WTC11 (cell line): ENCODE measurements around the gene CLN6. TPM values are rescaled to one million over a fixed set of nuclear protein-coding genes. Genes with fewer than 3 reads are reported as not detected.

Source experiments
- ATF1 ChIP-seq: sonication (generic); formaldehyde crosslinking; IDR thresholded peaks from 2 replicates; pipeline ENCODE4 v1.8.1; 2023; ENCODE audit warnings: mild to moderate bottlenecking, moderate library complexity, missing genetic modification reagents
- CBFB ChIP-seq: sonication (generic); formaldehyde crosslinking; IDR thresholded peaks from 2 replicates; pipeline ENCODE4 v1.8.1; 2022; ENCODE audit warnings: mild to moderate bottlenecking, low read depth, missing genetic modification reagents
- ELF4 ChIP-seq: sonication (generic); formaldehyde crosslinking; IDR thresholded peaks from 2 replicates; pipeline ENCODE4 v1.8.1; 2022; ENCODE audit warnings: low read depth, mild to moderate bottlenecking, moderate library complexity, missing genetic modification reagents
- EMX1 ChIP-seq: fragments of 250-450 bp; sonication (Bioruptor Pico); IDR thresholded peaks from 2 replicates; pipeline ENCODE4 v1.8.0; 2021; ENCODE audit warnings: mild to moderate bottlenecking
- FOXJ3 ChIP-seq: sonication (generic); formaldehyde crosslinking; IDR thresholded peaks from 2 replicates; pipeline ENCODE4 v1.9.0; 2021; ENCODE audit warnings: missing genetic modification reagents, mild to moderate bottlenecking, borderline replicate concordance
- FOXK1 ChIP-seq: sonication (generic); formaldehyde crosslinking; IDR thresholded peaks from 2 replicates; pipeline ENCODE4 v1.8.0; 2022; ENCODE audit warnings: mild to moderate bottlenecking, moderate library complexity, missing genetic modification reagents
- HMGA2 ChIP-seq: fragments of 250-450 bp; sonication (Bioruptor Pico); IDR thresholded peaks from 2 replicates; pipeline ENCODE4 v1.4.0; 2021; ENCODE audit warnings: mild to moderate bottlenecking, moderate library complexity
- JAZF1 ChIP-seq: fragments of 250-450 bp; sonication (Bioruptor Pico); IDR thresholded peaks from 2 replicates; pipeline ENCODE4 v1.9.0; 2021; ENCODE audit warnings: moderate library complexity, mild to moderate bottlenecking, inconsistent platforms
- SMAD3 ChIP-seq: sonication (generic); formaldehyde crosslinking; IDR thresholded peaks from 2 replicates; pipeline ENCODE4 v1.8.0; 2022; ENCODE audit warnings: missing genetic modification reagents, mild to moderate bottlenecking, borderline replicate concordance
- TCF7 ChIP-seq: sonication (generic); formaldehyde crosslinking; IDR thresholded peaks from 2 replicates; pipeline ENCODE4 v1.8.0; 2022; ENCODE audit warnings: mild to moderate bottlenecking, low read depth, missing genetic modification reagents, moderate library complexity
- TP53 ChIP-seq: sonication (generic); formaldehyde crosslinking; IDR thresholded peaks from 2 replicates; pipeline ENCODE4 v1.8.1; 2023; ENCODE audit warnings: mild to moderate bottlenecking, missing genetic modification reagents
- ZNF121 ChIP-seq: sonication (generic); formaldehyde crosslinking; IDR thresholded peaks from 2 replicates; pipeline ENCODE4 v1.8.0; 2023; ENCODE audit warnings: missing genetic modification reagents
- ZNF219 ChIP-seq: sonication (generic); formaldehyde crosslinking; IDR thresholded peaks from 2 replicates; pipeline ENCODE4 v1.8.0; 2023; ENCODE audit warnings: missing genetic modification reagents, mild to moderate bottlenecking, borderline replicate concordance
- ZNF263 ChIP-seq: sonication (generic); formaldehyde crosslinking; IDR thresholded peaks from 2 replicates; pipeline ENCODE4 v1.8.1; 2022; ENCODE audit warnings: low read depth, mild to moderate bottlenecking, moderate library complexity, missing genetic modification reagents
- ZNF671 ChIP-seq: fragments of 250-450 bp; sonication (Bioruptor Pico); IDR thresholded peaks from 2 replicates; pipeline ENCODE4 v1.8.0; 2021; ENCODE audit warnings: mild to moderate bottlenecking
- total RNA-seq: library from RNA; stranded (reverse); gene quantifications from 3 replicates; pipeline ENCODE4 v1.2.3, GENCODE V29; 2021
- TF ChIP-seq, protein P1 (sequence below): sonication (generic); formaldehyde crosslinking; IDR thresholded peaks from 2 replicates; pipeline ENCODE4 v1.8.1; 2022; ENCODE audit warnings: mild to moderate bottlenecking, moderate library complexity, missing genetic modification reagents
- TF ChIP-seq, protein P2 (sequence below): sonication (generic); formaldehyde crosslinking; IDR thresholded peaks from 2 replicates; pipeline ENCODE4 v1.8.1; 2023; ENCODE audit warnings: mild to moderate bottlenecking, missing genetic modification reagents
- TF ChIP-seq, protein P3 (sequence below): sonication (generic); formaldehyde crosslinking; IDR thresholded peaks from 2 replicates; pipeline ENCODE4 v1.8.1; 2022; ENCODE audit warnings: missing genetic modification reagents, borderline replicate concordance
- TF ChIP-seq, protein P4 (sequence below): sonication (generic); formaldehyde crosslinking; IDR thresholded peaks from 2 replicates; pipeline ENCODE4 v1.8.0; 2023; ENCODE audit warnings: mild to moderate bottlenecking, missing genetic modification reagents
- TF ChIP-seq, protein P5 (sequence below): fragments of 250-450 bp; sonication (Bioruptor Pico); IDR thresholded peaks from 2 replicates; pipeline ENCODE4 v1.9.0; 2021; ENCODE audit warnings: mild to moderate bottlenecking
- TF ChIP-seq, protein P6 (sequence below): fragments of 200-600 bp; IDR thresholded peaks from 2 replicates; pipeline ENCODE4 v1.8.0; 2022; ENCODE audit warnings: antibody characterized with exemption
- TF ChIP-seq, protein P7 (sequence below): sonication (generic); formaldehyde crosslinking; IDR thresholded peaks from 2 replicates; pipeline ENCODE4 v1.8.0; 2023; ENCODE audit warnings: missing genetic modification reagents

CLN6 gene
- total RNA-seq, 1 experiment from 2014 or later: 50.2 TPM

DNA sequence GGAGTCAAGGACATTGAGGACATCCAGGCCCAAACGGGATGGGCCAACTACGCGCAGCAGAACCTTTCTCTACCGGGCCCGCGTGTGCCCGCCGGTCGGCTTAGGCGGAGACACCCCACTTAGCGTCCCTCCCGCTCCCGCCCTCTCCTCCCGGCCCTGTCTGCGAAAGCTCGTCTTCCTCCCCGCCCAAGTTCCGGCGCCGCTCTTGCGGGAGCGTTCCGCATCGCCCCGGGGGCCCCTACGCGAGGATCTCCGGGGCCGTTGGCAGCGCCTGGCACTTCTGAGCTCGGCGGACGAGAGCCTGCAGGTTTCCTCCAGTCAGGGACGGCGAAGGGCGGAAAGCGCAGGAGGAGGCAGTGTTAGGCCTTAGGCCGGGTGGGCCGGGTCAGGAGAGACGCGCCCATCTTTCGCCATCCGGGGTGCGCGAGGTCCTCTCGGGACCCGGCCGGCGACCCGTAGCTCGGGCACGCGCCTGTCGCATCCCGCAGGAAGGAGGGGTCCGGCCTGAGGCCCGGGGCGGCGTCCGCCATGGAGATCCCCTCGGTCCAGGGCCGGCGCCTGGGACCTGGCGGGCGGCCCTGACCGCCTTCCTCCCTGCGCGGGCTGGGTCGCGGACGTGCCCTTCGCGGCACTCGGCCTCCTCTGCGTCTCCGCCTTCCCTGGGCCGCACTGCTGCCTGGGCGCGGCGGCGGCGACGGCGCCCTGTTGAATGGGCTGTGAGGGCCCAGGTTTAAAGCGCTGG, 48.2 kb upstream of the CLN6 start, which contains the start of gene FEM1B (continued):
- TF ChIP-seq, protein P1, sequence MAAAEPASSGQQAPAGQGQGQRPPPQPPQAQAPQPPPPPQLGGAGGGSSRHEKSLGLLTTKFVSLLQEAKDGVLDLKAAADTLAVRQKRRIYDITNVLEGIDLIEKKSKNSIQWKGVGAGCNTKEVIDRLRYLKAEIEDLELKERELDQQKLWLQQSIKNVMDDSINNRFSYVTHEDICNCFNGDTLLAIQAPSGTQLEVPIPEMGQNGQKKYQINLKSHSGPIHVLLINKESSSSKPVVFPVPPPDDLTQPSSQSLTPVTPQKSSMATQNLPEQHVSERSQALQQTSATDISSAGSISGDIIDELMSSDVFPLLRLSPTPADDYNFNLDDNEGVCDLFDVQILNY: peak; percentile 93
- TF ChIP-seq ZNF219: no peak
- TF ChIP-seq, protein P2, sequence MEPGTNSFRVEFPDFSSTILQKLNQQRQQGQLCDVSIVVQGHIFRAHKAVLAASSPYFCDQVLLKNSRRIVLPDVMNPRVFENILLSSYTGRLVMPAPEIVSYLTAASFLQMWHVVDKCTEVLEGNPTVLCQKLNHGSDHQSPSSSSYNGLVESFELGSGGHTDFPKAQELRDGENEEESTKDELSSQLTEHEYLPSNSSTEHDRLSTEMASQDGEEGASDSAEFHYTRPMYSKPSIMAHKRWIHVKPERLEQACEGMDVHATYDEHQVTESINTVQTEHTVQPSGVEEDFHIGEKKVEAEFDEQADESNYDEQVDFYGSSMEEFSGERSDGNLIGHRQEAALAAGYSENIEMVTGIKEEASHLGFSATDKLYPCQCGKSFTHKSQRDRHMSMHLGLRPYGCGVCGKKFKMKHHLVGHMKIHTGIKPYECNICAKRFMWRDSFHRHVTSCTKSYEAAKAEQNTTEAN (CRISPR knock-in tag): no peak; the same call in 1 of the 2 replicates
- no peak for TF ChIP-seq ZNF671 (CRISPR knock-in tag)
- TF ChIP-seq, protein P3, sequence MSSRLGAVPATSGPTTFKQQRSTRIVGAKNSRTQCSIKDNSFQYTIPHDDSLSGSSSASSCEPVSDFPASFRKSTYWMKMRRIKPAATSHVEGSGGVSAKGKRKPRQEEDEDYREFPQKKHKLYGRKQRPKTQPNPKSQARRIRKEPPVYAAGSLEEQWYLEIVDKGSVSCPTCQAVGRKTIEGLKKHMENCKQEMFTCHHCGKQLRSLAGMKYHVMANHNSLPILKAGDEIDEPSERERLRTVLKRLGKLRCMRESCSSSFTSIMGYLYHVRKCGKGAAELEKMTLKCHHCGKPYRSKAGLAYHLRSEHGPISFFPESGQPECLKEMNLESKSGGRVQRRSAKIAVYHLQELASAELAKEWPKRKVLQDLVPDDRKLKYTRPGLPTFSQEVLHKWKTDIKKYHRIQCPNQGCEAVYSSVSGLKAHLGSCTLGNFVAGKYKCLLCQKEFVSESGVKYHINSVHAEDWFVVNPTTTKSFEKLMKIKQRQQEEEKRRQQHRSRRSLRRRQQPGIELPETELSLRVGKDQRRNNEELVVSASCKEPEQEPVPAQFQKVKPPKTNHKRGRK (CRISPR knock-in tag): no peak
- TF ChIP-seq SMAD3 (CRISPR knock-in tag): 0 out of 2 replicates have a peak, but pooled peaks have one; percentile 68
- TF ChIP-seq ELF4 (CRISPR knock-in tag): 0 out of 2 replicates have a peak, but pooled peaks have one; percentile 49
- TF ChIP-seq, protein P4, sequence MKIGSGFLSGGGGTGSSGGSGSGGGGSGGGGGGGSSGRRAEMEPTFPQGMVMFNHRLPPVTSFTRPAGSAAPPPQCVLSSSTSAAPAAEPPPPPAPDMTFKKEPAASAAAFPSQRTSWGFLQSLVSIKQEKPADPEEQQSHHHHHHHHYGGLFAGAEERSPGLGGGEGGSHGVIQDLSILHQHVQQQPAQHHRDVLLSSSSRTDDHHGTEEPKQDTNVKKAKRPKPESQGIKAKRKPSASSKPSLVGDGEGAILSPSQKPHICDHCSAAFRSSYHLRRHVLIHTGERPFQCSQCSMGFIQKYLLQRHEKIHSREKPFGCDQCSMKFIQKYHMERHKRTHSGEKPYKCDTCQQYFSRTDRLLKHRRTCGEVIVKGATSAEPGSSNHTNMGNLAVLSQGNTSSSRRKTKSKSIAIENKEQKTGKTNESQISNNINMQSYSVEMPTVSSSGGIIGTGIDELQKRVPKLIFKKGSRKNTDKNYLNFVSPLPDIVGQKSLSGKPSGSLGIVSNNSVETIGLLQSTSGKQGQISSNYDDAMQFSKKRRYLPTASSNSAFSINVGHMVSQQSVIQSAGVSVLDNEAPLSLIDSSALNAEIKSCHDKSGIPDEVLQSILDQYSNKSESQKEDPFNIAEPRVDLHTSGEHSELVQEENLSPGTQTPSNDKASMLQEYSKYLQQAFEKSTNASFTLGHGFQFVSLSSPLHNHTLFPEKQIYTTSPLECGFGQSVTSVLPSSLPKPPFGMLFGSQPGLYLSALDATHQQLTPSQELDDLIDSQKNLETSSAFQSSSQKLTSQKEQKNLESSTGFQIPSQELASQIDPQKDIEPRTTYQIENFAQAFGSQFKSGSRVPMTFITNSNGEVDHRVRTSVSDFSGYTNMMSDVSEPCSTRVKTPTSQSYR (CRISPR knock-in tag): no peak
- TF ChIP-seq ZNF121 (CRISPR knock-in tag): no peak
- TF ChIP-seq JAZF1 (CRISPR knock-in tag): no peak
- TF ChIP-seq ATF1 (CRISPR knock-in tag): no peak
- TF ChIP-seq, protein P5, sequence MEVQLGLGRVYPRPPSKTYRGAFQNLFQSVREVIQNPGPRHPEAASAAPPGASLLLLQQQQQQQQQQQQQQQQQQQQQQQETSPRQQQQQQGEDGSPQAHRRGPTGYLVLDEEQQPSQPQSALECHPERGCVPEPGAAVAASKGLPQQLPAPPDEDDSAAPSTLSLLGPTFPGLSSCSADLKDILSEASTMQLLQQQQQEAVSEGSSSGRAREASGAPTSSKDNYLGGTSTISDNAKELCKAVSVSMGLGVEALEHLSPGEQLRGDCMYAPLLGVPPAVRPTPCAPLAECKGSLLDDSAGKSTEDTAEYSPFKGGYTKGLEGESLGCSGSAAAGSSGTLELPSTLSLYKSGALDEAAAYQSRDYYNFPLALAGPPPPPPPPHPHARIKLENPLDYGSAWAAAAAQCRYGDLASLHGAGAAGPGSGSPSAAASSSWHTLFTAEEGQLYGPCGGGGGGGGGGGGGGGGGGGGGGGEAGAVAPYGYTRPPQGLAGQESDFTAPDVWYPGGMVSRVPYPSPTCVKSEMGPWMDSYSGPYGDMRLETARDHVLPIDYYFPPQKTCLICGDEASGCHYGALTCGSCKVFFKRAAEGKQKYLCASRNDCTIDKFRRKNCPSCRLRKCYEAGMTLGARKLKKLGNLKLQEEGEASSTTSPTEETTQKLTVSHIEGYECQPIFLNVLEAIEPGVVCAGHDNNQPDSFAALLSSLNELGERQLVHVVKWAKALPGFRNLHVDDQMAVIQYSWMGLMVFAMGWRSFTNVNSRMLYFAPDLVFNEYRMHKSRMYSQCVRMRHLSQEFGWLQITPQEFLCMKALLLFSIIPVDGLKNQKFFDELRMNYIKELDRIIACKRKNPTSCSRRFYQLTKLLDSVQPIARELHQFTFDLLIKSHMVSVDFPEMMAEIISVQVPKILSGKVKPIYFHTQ (CRISPR knock-in tag): no peak
- TF ChIP-seq FOXK1 (CRISPR knock-in tag): peak; percentile 72; the same call in 1 of the 2 replicates
- TF ChIP-seq ZNF263 (CRISPR knock-in tag): no peak
- peak; percentile 26; the same call in 1 of the 2 replicates for TF ChIP-seq CBFB
- TF ChIP-seq, protein P6, sequence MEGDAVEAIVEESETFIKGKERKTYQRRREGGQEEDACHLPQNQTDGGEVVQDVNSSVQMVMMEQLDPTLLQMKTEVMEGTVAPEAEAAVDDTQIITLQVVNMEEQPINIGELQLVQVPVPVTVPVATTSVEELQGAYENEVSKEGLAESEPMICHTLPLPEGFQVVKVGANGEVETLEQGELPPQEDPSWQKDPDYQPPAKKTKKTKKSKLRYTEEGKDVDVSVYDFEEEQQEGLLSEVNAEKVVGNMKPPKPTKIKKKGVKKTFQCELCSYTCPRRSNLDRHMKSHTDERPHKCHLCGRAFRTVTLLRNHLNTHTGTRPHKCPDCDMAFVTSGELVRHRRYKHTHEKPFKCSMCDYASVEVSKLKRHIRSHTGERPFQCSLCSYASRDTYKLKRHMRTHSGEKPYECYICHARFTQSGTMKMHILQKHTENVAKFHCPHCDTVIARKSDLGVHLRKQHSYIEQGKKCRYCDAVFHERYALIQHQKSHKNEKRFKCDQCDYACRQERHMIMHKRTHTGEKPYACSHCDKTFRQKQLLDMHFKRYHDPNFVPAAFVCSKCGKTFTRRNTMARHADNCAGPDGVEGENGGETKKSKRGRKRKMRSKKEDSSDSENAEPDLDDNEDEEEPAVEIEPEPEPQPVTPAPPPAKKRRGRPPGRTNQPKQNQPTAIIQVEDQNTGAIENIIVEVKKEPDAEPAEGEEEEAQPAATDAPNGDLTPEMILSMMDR: no peak
- peak; percentile 83; the same call in 1 of the 2 replicates for TF ChIP-seq TP53 (CRISPR knock-in tag)
- peak; percentile 22; the same call in 1 of the 2 replicates for TF ChIP-seq TCF7
- TF ChIP-seq FOXJ3 (CRISPR knock-in tag): no peak
- no peak for TF ChIP-seq EMX1 (CRISPR knock-in tag)
- TF ChIP-seq HMGA2 (CRISPR knock-in tag): no peak
- TF ChIP-seq, protein P7, sequence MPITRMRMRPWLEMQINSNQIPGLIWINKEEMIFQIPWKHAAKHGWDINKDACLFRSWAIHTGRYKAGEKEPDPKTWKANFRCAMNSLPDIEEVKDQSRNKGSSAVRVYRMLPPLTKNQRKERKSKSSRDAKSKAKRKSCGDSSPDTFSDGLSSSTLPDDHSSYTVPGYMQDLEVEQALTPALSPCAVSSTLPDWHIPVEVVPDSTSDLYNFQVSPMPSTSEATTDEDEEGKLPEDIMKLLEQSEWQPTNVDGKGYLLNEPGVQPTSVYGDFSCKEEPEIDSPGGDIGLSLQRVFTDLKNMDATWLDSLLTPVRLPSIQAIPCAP: peak; percentile 52; the same call in 1 of the 2 replicates
